NCI-H146 (cell line): ENCODE measurements around the gene COASY.
"Not testable (repeated sequence)": the region's sequence is repeated elsewhere in the genome, so short reads cannot be mapped to it uniquely, and the experiment has no call there.

Source experiments
- DNase-seq: peaks from one replicate; lab custom pipeline; 2025; lab: John Stamatoyannopoulos, UW

Gene COASY

DNA sequence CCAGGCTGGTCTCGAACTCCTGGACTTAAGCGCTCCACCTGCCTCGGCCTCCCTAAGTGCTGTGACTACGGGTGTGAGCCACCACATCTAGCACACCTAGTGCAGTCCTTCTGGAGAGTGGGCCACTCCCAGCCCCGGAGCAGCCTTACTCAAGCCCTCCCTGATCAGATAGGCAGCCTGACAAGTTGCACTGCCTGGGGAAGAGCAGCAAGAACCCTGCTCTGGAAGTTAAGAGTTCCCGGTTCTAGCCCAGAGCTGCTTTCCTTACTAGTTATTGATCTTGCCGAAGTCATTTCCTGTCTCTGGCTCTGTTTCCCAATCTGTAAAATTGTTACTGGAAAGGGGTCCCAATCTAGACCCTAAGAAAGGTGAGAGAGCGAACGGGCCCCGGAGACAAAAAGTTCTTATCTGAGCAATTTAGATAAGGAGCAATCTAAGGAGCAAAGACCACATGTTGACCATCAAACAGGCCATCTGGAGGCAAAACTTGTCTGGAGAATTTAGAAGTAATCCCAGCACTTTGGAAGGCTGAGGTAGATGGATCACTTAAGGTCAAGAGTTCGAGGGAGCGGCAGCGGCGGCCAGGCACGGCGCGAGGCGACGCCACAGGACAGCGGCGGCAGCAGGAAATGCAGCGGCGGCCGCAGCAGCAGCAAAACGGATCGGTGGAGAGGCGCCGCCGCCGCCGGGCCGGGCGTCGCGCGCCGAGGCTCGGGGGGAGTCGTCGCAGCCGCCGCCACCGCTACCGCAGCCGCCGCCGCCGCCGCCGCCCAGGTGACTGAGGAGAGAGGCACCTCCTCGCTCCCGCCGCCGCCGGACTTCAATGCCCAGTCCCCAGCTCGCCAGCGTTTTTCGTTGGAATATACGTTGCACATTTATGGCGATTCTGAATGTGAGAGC is 30.2 kb upstream of the COASY start:
- DNase-seq: peak; percentile 47

DNA sequence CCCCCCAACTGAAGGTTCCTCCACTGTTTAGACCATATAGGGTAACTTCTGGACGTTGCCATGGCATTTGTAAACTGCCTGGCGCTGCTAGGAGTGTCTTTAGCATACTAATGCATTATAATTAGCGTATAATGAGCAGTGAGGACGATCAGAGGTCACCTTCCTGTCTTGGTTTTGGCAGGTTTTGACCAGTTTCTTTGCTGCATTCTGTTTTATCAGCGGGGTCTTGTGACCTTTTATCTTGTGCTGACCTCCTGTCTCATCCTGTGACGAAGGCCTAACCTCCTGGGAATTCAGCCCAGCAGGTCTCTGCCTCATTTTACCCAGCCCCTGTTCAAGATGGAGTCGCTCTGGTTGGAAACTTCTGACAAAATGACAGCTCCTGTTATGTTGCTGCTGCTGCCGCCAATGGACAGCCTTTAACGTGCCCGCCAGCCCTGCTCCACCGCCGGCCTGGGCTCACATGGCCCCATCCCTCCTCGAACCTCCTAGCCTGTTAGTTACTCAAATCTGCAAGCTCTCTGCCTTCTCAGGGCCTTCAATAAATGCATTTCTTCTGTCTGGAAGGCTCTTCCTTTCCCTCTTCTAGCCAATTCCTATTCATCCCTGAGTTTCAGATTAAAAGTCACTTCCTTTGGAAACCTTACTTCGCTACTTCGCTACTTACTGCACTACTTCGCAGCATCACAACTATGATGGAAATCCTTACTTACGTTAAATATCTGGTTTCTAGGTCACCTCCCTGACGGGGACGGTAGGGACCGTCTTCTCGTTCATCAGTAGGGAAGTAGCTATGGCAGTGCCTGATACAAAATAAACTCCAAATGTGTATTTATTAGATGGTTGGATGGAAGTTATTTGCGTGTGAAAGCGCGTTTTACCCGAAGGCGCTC is 26.5 kb upstream of the COASY start:
- no peak for DNase-seq

GRCh38 chr17:42536048-42536371 is 25.9 kb upstream of the COASY start, which contains the start of gene NAGLU:
TSS of gene NAGLU (plus strand) at chr17:42536241. CDS start at chr17:42536273, 32 bp downstream.
- peak; percentile 94 for DNase-seq

DNA sequence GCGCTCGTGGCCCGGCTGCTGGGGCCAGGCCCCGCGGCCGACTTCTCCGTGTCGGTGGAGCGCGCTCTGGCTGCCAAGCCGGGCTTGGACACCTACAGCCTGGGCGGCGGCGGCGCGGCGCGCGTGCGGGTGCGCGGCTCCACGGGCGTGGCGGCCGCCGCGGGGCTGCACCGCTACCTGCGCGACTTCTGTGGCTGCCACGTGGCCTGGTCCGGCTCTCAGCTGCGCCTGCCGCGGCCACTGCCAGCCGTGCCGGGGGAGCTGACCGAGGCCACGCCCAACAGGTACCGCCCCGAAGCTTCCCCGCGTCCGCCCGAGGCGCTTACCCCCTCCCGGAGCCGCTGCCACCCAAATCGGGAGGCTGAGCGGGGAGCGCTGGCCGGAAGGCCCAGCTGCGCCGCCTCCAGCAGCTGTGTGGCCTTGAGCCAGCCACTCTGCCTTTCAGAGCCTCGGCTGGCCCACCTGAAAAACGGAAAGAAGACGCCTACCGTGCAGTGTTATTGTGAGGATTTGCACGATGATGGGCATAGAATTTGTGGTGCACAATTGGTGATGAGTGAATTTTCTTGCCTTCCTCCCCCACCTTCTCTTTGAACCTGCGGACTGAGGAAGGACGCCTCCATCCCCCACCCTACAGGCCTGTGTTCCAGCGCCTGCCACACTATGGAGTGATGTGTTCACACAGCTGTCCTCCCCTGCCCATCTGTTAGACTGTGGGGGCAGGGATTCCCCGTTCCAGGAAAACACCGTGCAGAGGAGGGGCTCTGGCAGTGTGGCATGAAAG is 25.4 kb upstream of the COASY start:
- DNase-seq: peak; percentile 92

- DNase-seq: no peak
Observed at GRCh38 chr17:42537156-42537805, 24.7 kb upstream of the COASY start.

DNA sequence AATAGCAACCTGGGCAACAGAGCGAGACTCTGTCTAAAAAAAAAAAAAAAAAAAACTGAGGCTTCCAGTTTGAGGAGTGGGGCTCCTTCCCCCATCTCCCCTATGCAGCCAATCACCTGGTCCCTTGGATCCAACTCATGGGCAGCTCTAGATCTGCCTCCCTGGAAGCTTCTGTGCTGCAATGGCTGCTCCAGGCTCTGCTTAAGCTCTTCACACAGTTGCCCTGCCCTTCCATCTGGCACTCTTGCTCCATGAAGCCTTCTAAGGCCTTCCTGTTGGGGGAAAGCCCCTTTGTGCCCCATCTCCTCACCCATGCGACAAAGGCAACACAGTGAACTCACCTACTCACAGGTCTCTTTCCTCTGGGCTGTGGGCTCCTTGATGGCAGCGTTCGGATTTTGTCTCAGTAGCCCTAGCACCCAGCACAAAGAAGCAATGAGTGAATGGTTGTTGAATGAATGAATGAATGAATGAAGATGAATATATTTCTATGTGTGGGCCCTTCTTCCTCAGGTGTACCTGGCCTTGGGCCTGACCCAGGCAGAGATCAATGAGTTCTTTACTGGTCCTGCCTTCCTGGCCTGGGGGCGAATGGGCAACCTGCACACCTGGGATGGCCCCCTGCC is 24.0 kb upstream of the COASY start:
- DNase-seq: no peak

GRCh38 chr17:42538482-42538881 is 23.5 kb upstream of the COASY start:
- DNase-seq: no peak

DNA sequence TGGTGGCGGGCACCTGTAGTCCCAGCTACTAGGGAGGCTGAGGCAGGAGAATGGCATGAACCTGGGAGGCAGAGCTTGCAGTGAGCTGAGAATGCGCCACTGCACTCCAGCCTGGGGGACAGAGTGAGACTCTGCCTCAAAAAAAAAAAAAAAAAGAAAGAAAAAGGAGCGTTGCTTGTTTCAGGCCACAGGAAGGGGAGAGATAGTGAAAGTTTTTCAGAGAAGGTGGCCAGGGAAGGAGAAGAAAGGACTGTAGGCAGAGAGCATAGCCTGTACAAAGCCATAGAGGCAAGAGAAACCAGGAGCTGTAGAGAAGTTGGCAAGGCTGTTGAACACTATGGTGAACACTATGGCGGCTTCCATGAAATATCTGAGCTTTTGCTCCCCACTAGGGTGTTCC is 21.4 kb upstream of the COASY start:
- DNase-seq: not testable (repeated sequence)

DNA sequence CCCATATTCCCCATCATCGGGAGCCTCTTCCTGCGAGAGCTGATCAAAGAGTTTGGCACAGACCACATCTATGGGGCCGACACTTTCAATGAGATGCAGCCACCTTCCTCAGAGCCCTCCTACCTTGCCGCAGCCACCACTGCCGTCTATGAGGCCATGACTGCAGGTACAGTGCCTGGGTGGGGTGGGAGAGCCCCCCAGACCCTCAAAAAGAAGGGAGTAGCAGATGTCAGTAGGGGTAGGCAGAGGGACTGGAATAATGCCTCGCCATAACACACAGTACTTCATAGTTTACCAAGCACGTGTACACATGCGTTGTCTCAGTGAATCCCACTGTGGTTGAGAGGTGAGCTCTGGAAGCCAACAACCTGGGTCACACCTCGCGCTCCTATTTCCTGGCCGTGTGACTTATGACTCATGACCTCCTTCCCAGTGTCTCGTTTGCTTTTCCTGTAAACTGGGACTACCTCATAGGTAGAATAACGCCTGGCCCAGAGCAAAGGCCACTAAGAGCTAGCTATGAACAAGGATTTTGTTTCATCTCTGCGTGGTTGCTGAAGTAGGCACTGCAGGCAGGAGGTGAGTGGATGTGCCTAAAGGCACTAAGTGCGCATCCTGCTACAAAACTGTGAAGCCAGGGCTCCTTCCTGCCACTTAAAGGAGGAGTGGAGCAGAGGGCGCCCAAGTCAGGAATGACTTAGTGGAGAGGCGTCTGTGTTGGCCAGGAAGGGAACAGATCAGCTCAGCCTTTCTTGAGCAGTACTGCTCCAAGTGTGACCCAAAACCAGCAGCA is 20.7 kb upstream of the COASY start:
- no peak for DNase-seq

DNA sequence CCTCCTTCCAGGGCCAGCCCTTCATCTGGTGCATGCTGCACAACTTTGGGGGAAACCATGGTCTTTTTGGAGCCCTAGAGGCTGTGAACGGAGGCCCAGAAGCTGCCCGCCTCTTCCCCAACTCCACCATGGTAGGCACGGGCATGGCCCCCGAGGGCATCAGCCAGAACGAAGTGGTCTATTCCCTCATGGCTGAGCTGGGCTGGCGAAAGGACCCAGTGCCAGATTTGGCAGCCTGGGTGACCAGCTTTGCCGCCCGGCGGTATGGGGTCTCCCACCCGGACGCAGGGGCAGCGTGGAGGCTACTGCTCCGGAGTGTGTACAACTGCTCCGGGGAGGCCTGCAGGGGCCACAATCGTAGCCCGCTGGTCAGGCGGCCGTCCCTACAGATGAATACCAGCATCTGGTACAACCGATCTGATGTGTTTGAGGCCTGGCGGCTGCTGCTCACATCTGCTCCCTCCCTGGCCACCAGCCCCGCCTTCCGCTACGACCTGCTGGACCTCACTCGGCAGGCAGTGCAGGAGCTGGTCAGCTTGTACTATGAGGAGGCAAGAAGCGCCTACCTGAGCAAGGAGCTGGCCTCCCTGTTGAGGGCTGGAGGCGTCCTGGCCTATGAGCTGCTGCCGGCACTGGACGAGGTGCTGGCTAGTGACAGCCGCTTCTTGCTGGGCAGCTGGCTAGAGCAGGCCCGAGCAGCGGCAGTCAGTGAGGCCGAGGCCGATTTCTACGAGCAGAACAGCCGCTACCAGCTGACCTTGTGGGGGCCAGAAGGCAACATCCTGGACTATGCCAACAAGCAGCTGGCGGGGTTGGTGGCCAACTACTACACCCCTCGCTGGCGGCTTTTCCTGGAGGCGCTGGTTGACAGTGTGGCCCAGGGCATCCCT is 18.5 kb upstream of the COASY start:
- DNase-seq: no peak

- DNase-seq: no peak
Observed at GRCh38 chr17:42544874-42545283, 17.1 kb upstream of the COASY start.

GRCh38 chr17:42545755-42546505 is 16.0 kb upstream of the COASY start:
- DNase-seq: not testable (repeated sequence)

- no peak for DNase-seq
Observed at GRCh38 chr17:42547001-42547461, 14.9 kb upstream of the COASY start.

GRCh38 chr17:42547698-42548069 is 14.3 kb upstream of the COASY start:
- no peak for DNase-seq

- DNase-seq: peak; percentile 90
Observed at GRCh38 chr17:42548070-42548837, 13.7 kb upstream of the COASY start.

DNA sequence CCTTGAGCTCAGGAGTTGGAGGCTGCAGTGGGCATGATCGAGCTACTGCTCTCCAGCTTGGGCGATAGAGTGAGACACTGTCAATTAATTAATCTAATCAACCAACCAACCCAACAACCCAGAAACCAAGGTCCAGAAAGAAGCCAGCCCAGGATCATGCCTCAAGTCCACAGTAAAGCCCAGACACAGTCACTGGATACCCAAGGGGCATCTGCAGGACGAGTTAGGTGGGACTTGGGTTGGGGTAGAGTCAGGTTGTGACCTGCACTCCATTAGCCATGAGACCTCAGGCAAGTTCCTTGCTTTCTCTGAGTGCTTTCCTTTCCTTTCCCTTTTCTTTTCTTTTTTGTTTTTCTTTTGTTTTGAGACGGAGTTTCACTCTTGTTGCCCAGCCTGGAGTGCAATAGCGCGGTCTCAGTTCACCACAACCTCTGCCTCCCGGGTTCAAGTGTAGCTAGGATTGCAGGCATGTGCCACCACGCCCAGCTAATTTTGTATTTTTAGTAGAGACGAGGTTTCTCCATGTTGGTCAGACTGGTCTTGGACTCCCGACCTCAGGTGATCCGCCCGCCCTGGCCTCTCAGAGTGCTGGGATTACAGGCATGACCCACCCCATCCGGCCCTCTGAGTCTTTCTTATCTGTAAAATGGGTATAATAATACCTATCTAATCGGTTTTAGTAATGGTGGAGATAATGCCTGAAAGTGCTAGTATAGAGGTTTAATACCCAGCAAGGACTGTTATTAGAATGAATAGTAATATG is 12.8 kb upstream of the COASY start:
- DNase-seq: no peak

DNA sequence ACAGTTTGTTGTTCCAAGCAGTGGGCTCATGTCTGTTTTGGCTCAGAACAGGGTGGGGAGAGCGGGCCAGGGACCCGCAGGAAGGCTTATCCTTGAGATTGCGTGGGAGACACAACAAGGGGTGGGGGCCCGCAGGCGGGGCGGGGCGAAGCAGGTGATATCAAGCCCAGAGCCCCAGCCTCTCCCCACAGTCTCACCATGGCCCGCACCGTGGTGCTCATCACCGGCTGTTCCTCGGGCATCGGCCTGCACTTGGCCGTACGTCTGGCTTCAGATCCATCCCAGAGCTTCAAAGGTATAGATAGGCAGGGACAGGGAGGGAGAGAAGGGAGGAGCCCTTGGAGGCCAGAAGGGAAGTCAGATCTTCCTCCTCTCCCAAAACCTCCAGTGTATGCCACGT is 9.2 kb upstream of the COASY start, which contains the start of gene HSD17B1:
Gene HSD17B1 (plus strand): TSS at position 188 of the 400 bp plus-strand sequence. CDS start 11 bp downstream, at position 199.
- DNase-seq: not testable (repeated sequence)
